OCI-LY1 (cell line): ENCODE results near the gene IMMP2L.

ENCODE experiments used
- CTCF ChIP-seq: fragments of 200-600 bp; sonication (generic), shearing (Covaris generic); IDR thresholded peaks from 2 replicates; pipeline ENCODE4 v1.5.1; 2017; ENCODE audit warnings: mild to moderate bottlenecking, antibody characterized with exemption, low read length, moderate library complexity, mixed read lengths
- EZH2 ChIP-seq: fragments of 200-600 bp; sonication (generic), shearing (Covaris generic); IDR thresholded peaks from 2 replicates; pipeline ENCODE4 v1.8.0; 2017; ENCODE audit warnings: borderline replicate concordance, mixed run types, mild to moderate bottlenecking, antibody characterized with exemption, low read length, moderate library complexity, mixed read lengths

- TF ChIP-seq CTCF, result no peak
- TF ChIP-seq EZH2, result no peak
These were observed 802.0 kb downstream of the IMMP2L start for GRCh38 chr7:110760341-110760740.
